ENCODE results near the gene SPTBN4.

DNA sequence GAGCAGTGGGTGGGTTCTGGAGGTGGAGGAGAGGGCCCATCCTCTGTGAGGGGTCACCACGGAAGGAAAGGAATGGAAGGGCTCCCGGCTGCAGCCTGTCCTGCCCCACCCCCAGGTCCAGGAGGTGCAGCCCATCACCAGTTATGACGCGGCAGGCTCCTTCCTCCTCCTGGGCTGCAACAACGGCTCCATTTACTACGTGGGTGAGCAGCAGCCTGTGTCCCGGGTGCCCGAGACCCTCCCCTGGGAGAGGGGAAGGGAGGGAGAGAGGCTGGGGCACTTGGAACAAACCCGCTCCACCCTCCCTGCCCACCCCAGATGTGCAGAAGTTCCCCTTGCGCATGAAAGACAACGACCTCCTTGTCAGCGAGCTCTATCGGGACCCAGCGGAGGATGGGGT lies 116.5 kb downstream of the SPTBN4 start:
- TF ChIP-seq POLR2A (IDR thresholded peaks at IDR 0.05), result no peak
- TF ChIP-seq, protein P1, sequence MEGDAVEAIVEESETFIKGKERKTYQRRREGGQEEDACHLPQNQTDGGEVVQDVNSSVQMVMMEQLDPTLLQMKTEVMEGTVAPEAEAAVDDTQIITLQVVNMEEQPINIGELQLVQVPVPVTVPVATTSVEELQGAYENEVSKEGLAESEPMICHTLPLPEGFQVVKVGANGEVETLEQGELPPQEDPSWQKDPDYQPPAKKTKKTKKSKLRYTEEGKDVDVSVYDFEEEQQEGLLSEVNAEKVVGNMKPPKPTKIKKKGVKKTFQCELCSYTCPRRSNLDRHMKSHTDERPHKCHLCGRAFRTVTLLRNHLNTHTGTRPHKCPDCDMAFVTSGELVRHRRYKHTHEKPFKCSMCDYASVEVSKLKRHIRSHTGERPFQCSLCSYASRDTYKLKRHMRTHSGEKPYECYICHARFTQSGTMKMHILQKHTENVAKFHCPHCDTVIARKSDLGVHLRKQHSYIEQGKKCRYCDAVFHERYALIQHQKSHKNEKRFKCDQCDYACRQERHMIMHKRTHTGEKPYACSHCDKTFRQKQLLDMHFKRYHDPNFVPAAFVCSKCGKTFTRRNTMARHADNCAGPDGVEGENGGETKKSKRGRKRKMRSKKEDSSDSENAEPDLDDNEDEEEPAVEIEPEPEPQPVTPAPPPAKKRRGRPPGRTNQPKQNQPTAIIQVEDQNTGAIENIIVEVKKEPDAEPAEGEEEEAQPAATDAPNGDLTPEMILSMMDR (IDR thresholded peaks at IDR 0.05), result no peak

Measured in body of pancreas (tissue), 4 donors.